T-helper 22 cell (primary cell): ENCODE measurements around the gene CDIPT.
"Not testable (repeated sequence)": the region's sequence is repeated elsewhere in the genome, so short reads cannot be mapped to it uniquely, and the experiment has no call there.

Source experiments
- DNase-seq: peaks from one replicate; pipeline ENCODE4 v3.0.0-alpha.2; 2020; ENCODE audit warnings: low read depth

Gene CDIPT

GRCh38 chr16:29858149-29858849, 4.7 kb downstream of the CDIPT start:
- DNase-seq, result no peak

- DNase-seq, result no peak
Observed at GRCh38 chr16:29857133-29857760, 5.8 kb downstream of the CDIPT start.

GRCh38 chr16:29854520-29855100, 8.4 kb downstream of the CDIPT start:
- no peak for DNase-seq

- DNase-seq, result no peak
Observed at GRCh38 chr16:29852654-29853053, 10.4 kb downstream of the CDIPT start.

- no peak for DNase-seq
Observed at GRCh38 chr16:29850998-29851397, 12.0 kb downstream of the CDIPT start.

- DNase-seq, result no peak
Observed at GRCh38 chr16:29849505-29849904, 13.5 kb downstream of the CDIPT start.

GRCh38 chr16:29848420-29849297, 14.4 kb downstream of the CDIPT start:
- peak; percentile 43 for DNase-seq

GRCh38 chr16:29845656-29846055, 17.4 kb downstream of the CDIPT start:
- no peak for DNase-seq

GRCh38 chr16:29844575-29845331, 18.3 kb downstream of the CDIPT start:
- no peak for DNase-seq

- no peak for DNase-seq
Observed at GRCh38 chr16:29843931-29844330, 19.1 kb downstream of the CDIPT start.

- no peak for DNase-seq
Observed at GRCh38 chr16:29842732-29843346, 20.2 kb downstream of the CDIPT start.

GRCh38 chr16:29841631-29842030, 21.4 kb downstream of the CDIPT start:
- no peak for DNase-seq

GRCh38 chr16:29840240-29840639, 22.8 kb downstream of the CDIPT start:
- DNase-seq, result no peak

GRCh38 chr16:29839822-29840221, 23.2 kb downstream of the CDIPT start:
- DNase-seq, result no peak

- no peak for DNase-seq
Observed at GRCh38 chr16:29837841-29838240, 25.2 kb downstream of the CDIPT start.

GRCh38 chr16:29836623-29837022, 26.4 kb downstream of the CDIPT start:
- no peak for DNase-seq

GRCh38 chr16:29835926-29836325, 27.1 kb downstream of the CDIPT start:
- DNase-seq, result no peak

- DNase-seq, result no peak
Observed at GRCh38 chr16:29834079-29834478, 28.9 kb downstream of the CDIPT start.

GRCh38 chr16:29833219-29833618, 29.8 kb downstream of the CDIPT start:
- DNase-seq, result not testable (repeated sequence)

GRCh38 chr16:29831490-29831889, 31.5 kb downstream of the CDIPT start:
- no peak for DNase-seq

GRCh38 chr16:29830774-29831173, 32.3 kb downstream of the CDIPT start:
- no peak for DNase-seq
